ENCODE data around the gene FAM20C.

The FAM20C gene

DNA sequence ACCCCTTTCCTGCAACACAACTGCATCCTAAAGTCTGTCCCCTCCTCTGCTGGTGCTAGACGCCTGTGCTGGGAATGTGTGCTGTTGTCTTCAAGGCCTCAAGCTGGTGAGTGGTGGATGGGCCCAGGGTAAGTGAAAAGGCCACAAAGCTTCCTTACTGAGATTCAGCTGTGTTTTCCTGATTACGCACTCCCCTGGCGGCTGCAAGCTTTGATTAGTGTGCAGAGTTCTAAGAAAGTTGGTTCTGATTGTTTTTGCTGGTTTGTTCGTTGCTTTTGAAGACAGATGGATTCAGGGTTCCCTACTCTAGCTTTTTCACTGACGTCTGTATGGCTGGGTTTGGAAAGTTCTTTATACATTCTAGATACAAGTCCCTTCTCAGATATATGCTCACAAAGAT is 85.7 kb downstream of the FAM20C start:
- no peak for DNase-seq

GRCh38 chr7:279821-280220 is 87.5 kb downstream of the FAM20C start:
- DNase-seq: no peak

DNA sequence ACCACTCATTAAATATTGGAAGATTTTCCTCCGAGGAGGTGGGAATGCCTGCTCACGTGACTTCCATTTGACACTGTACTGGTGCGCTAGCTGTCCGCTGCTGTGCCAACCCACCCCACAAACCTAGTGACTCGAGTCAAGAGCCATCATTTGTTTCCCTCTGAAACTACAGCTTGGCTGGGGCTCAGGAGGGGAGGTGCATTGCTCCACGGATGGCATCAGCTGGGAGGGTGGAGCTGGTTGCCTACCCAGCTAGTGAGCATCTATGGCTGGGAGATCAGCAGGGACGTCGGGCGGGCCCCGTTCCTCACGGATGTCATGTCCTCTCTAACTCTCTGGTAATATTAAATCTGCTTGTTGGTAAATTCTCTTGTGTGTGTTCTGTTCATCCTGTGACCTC is 88.1 kb downstream of the FAM20C start:
- no peak for DNase-seq

GRCh38 chr7:281637-282036 is 89.3 kb downstream of the FAM20C start:
- DNase-seq: no peak

DNA sequence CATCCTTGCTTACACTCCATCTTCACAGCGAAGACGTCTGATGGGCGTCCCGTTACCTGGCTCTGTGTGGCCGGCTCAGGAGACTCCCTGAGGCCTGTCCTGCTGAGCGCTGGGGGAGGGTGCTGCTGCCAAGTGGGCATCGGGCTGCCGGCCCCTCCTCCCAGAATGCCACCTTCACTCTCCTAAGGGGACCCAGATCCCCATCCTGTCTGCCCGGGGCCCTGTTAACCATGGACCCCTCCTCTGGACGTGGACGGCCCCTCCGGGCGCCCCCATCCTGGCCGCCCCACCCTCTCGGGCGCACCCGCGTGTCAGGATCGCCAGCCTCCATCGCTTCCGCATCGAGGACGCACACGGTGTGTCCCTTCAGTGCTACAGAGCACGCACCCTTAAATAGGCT is 90.2 kb downstream of the FAM20C start:
- no peak for DNase-seq

DNA sequence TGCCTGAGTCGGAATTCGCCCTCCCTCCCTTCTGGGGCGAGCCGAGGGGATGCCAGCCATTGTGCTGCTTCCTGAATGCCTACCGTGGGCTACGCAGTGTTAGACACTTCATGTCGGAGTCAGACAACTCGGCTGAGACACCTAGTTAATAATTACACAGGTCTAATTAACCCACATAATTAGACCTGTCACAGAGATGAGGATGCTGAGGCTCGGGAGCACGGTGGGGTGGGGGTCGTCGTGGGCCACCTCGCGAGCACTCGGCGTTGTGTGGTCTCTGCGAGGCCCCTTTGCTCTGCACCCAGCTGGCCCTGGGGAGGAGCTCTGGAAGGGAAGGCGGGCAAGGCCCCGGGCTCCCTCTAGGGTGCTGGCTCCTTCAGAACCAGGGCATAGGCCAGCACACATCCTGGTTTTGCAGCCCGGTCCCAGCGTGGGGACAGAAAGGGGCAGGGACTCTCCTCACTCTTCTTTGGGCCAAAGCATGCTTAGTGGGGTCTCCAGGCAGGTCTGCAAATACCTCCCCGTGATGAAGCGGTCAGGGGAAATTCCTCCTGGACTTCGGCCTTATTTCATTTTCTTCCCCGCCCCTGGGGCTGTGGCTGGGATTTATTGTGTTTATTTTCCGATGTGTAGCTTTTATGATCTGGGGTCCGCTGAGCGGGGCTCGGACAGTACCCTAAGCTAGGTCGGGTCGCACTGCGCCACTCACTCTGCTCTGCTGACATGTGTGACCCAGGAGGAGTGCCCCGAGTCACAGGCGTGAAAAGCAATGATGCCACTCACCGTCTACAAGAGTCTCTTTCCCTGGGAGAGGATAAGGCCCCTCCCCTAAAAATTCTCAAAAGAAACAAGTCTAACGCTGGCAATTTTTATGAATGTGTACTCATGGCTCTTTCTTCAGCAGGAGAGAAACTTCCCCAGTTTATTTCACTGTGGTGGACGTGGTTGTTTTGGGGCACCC is 92.7 kb downstream of the FAM20C start:
- DNase-seq: no peak

- no peak for DNase-seq
Measured at GRCh38 chr7:285731-286130, 93.4 kb downstream of the FAM20C start.

GRCh38 chr7:286266-286665 is 93.9 kb downstream of the FAM20C start:
- DNase-seq: no peak

DNA sequence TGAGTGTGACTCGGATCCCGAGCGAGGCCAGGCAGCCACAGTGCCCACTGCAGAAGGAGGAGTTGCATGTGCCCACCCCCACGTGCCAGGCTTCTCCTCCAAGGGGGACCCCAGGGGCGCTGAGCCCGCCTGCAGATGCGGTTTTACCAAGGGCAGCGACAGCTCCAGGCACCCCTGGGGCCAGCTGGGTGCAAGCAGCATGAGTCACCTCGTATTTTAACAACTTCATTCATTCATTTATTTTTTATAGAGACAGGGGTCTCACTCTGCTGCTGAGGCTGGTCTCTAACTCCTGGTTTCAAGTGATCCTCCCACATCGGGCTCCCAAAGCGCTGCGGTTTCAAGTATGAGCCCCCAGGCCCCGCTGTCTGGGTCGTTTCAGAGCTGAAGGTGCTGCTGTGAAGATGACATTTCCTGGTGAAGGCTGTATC is 96.3 kb downstream of the FAM20C start:
- DNase-seq: no peak

- no peak for DNase-seq
Measured at GRCh38 chr7:289209-289755, 96.9 kb downstream of the FAM20C start.

GRCh38 chr7:289756-290553 is 97.6 kb downstream of the FAM20C start, which contains the start of gene FOXL3:
TSS of gene FOXL3 (plus strand) at chr7:290170. CDS start at chr7:290170, 0 bp downstream.
- no peak for DNase-seq

DNA sequence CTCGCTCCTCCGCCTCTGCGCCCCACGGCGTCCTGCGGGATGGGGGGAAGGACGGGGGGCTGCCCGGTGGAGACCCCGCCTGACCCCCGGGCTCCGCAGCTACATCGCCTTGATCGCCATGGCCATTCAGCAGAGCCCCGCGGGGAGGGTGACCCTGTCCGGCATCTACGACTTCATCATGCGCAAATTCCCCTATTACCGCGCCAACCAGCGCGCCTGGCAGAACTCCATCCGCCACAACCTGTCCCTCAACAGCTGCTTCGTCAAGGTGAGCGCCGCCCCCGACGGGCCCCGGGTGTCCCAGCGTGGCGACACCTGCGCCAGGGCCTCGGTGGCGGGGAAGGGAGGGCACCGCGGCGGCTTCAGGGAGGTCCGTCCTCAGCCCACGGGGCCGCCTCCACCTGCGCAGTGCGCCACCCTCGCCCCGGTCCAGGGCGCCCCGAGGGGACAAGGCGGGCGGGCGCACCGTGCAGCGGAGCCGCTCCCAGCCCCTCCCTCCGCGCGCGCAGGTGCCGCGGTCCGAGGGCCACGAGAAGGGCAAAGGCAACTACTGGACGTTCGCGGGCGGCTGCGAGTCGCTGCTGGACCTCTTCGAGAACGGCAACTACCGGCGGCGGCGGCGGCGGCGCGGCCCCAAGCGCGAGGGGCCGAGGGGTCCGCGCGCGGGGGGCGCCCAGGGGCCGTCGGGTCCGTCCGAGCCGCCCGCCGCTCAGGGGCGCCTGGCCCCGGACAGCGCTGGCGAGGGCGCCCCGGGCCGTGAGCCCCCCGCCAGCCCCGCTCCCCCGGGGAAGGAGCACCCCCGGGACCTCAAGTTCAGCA is 98.4 kb downstream of the FAM20C start:
- DNase-seq: no peak

DNA sequence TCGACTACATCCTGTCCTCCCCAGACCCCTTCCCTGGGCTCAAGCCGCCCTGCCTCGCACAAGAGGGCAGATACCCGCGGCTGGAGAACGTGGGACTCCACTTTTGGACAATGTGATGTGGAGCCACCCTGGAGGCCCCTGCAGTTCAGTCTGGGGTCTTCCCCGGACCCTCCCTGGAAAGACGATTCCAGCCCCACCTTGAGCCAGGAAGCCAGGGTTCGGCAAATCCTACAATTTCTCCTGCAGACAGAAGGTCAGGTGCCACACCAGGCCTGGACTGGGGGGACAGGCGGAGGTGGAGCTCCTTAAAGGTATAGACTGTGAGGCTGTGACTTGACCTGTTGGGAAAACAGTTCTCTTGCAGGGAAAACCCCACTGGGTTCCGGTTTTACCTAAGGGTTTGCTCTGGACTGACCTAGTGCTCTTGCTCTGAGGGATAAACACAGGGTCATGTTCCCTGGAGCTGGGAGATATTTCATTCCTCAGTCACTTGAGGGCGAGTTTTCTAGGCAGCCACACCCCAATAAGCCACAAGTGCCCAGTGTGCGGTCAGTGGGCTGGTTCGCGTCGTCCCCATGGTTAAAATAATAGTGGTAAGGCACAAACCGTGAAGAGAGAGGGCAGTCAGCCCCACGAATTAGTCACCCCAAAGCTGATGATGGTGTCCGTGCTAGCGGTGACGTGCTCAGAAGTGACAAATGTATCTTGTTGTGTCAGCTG is 99.2 kb downstream of the FAM20C start:
- no peak for DNase-seq

DNA sequence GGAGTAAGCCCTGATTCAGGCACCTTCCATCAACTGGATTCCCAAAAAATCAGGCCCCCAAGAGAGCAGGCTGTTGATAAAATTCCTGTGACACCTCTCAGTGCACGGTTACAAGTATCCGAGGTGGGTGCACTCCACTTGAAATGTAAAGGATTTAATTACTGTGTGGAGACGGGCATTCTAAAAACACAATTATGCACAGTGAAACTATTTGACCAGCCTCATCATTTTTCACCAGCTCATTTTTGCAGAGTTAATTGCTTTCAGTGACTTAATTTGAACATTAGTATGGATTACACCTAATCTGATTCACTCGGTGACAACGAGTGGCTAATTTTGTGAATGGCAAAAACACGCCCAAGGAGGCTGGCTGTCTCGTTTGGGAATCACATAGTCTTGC is 99.9 kb downstream of the FAM20C start:
- no peak for DNase-seq

GRCh38 chr7:292826-293225 is 100.5 kb downstream of the FAM20C start:
- no peak for DNase-seq

GRCh38 chr7:293681-294439 is 101.5 kb downstream of the FAM20C start:
- no peak for DNase-seq

DNA sequence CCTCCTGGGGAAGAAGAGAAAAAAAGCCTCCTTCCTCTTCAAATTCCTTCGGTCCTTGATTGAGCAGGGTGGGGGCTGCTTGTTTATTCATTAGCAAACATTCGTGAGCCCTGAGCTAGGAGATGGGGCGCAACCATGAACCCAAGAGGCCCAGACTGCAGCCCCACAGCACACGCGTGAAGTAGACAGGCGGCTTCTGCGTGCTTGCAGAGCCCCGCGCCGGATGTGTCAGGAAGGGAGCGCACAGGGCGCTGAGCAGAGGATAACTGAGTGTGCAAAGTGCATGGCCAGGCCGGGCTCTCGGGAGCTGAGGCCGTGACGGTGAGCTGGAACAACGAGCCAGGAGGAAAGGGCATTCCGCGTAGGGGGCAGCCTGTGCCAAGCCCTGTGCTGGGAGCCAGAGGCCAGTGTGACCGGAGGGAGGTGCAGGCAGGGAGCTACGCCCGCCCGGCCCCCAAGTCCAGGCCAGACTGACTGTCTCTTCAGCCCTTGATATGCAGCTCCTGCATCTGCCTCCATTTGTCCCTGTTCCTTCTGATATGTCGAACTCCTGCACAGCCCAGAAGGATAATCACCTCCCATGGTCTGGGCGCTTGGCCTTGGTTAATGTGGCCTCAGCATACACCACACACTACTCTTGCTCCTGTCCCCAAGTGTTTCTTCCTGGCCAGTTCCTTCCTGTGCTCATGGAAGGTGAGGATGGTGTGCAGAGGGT is 102.2 kb downstream of the FAM20C start:
- DNase-seq: no peak

GRCh38 chr7:295155-296154 is 103.1 kb downstream of the FAM20C start:
- DNase-seq: no peak

GRCh38 chr7:296373-296945 is 104.1 kb downstream of the FAM20C start:
- DNase-seq: no peak
